GM20000 (cell line): Measurements from ENCODE around the gene OVCA2.

ENCODE experiments used
- DNase-seq: peaks from one replicate; pipeline ENCODE4 v3.0.0; 2012; ENCODE audit warnings: low spot score
- CTCF ChIP-seq: IDR thresholded peaks from 2 replicates; pipeline ENCODE4 v1.5.1; 2012; ENCODE audit warnings: mild to moderate bottlenecking, control low read depth; ENCODE audit errors: extremely low read depth, missing control alignments

The OVCA2 gene

GRCh38 chr17:2071455-2072281 is 29.8 kb downstream of the OVCA2 start:
- no peak for DNase-seq
- no peak for TF ChIP-seq CTCF

GRCh38 chr17:2074919-2075318 is 33.1 kb downstream of the OVCA2 start:
- DNase-seq: no peak

GRCh38 chr17:2075336-2076086 is 33.7 kb downstream of the OVCA2 start:
- TF ChIP-seq CTCF: no peak

More at GRCh38 chr17:2074919-2075318, 33.1 kb downstream of the OVCA2 start:
- TF ChIP-seq CTCF: no peak

GRCh38 chr17:2076087-2076984 is 34.5 kb downstream of the OVCA2 start:
- no peak for TF ChIP-seq CTCF
- no peak for DNase-seq

More at GRCh38 chr17:2075336-2076086, 33.7 kb downstream of the OVCA2 start:
- DNase-seq: peak; percentile 53

GRCh38 chr17:2077040-2077439 is 35.2 kb downstream of the OVCA2 start:
- TF ChIP-seq CTCF: no peak
- DNase-seq: no peak

GRCh38 chr17:2081564-2081963 is 39.7 kb downstream of the OVCA2 start:
- TF ChIP-seq CTCF: no peak
- DNase-seq: no peak
